Astrocyte (in vitro differentiated cells and primary cell): ENCODE results near the gene FLCN.

Experiments used
- CTCF ChIP-seq: IDR thresholded peaks from 2 replicates; pipeline ENCODE4 v1.5.1; 2011; ENCODE audit warnings: low read depth, mild to moderate bottlenecking, inconsistent platforms, low read length, moderate library complexity; ENCODE audit not compliant: insufficient read depth
- EZH2 ChIP-seq: IDR thresholded peaks from 2 replicates; pipeline ENCODE4 v1.6.1; 2012; ENCODE audit warnings: mild to moderate bottlenecking, low read length, inconsistent platforms; ENCODE audit not compliant: insufficient read depth

- TF ChIP-seq CTCF: no peak
- no peak for TF ChIP-seq EZH2
Measured at GRCh38 chr17:17169396-17169795, 67.6 kb downstream of the FLCN start.
